ENCODE results near the gene SCUBE1. TPM values are rescaled to one million over a fixed set of nuclear protein-coding genes. Genes with fewer than 3 reads are reported as not detected.

Gene SCUBE1
- total RNA-seq, 1 experiment from 2014 or later = not detected

- DNase-seq (ENCODE audit: low read depth, low spot score) (no peak), ATAC-seq (no peak)
- ChIA-PET CTCF (interaction anchor here (1.2 to 2.5 kb wide), 5 partner anchors 11 to 99 kb away, joined by 5 to 40 read pairs (median 5); no protein-coding TSS in a partner anchor), POLR2A (no interaction called here)
- no TSS peak for BruUV-seq (replicated peaks)
- TF ChIP-seq POLR2AphosphoS5 (IDR thresholded peaks at IDR 0.05; ENCODE audit: low read depth, low read length) (no peak), SIN3A (IDR thresholded peaks at IDR 0.05; ENCODE audit: borderline replicate concordance, insufficient read depth, low read depth, low read length) (no peak), CTCF (IDR thresholded peaks at IDR 0.05) (no peak), REST (IDR thresholded peaks at IDR 0.05; ENCODE audit: insufficient read depth in 1 of 2, low read depth in 2 of 2, low read length in 1 of 2) (no peak), TCF7L2 (IDR thresholded peaks at IDR 0.05; ENCODE audit: low read depth, low read length) (no peak)
- no peaks in the 10 kb centered on the region for H3K4me1 ChIP-seq (ENCODE audit: control insufficient read depth, insufficient read depth, low read length)
- H3K9me3 ChIP-seq (ENCODE audit: control insufficient read depth, insufficient read depth, low read depth, low read length) = no peaks in the 10 kb centered on the region
- intact Hi-C loops (cut with micrococcal nuclease; ENCODE audit: unreplicated experiment) = no loop called here
- in situ Hi-C loops (cut with HindIII; ENCODE audit: low pct_unique_long_range_greater_than_20kb, low sequenced_read_pairs) = no loop called here
- no peak overlapping the region for H3K4me3 ChIP-seq (ENCODE audit: low read depth in 2 of 2, low read length in 2 of 2)
- no peaks in the 10 kb centered on the region for H3K36me3 ChIP-seq (ENCODE audit: control insufficient read depth, insufficient read depth, low read length)
- H3K27ac ChIP-seq (ENCODE audit: low read length) = no peak overlapping the region
- H3K27me3 ChIP-seq (ENCODE audit: control insufficient read depth, insufficient read depth, low read length) = no peaks in the 10 kb centered on the region
Measured at GRCh38 chr22:43345356-43345755, 2.2 kb upstream of the SCUBE1 start.

GRCh38 chr22:43344520-43344787 is 1.3 kb upstream of the SCUBE1 start:
- Histone ChIP-seq H3K27ac (ENCODE audit: low read length) (no peak overlapping the region), H3K27me3 (ENCODE audit: control insufficient read depth, insufficient read depth, low read length) (no peaks in the 10 kb centered on the region), H3K9me3 (ENCODE audit: control insufficient read depth, insufficient read depth, low read depth, low read length) (no peaks in the 10 kb centered on the region), H3K4me1 (ENCODE audit: control insufficient read depth, insufficient read depth, low read length) (no peaks in the 10 kb centered on the region), H3K4me3 (ENCODE audit: low read depth in 2 of 2, low read length in 2 of 2) (no peak overlapping the region), H3K36me3 (ENCODE audit: control insufficient read depth, insufficient read depth, low read length) (no peaks in the 10 kb centered on the region)
- DNase-seq (ENCODE audit: low read depth, low spot score) = no peak
- ChIA-PET POLR2A (no interaction called here), CTCF (interaction anchor here (0.5 to 2.5 kb wide), 3 partner anchors 71 to 610 kb away, joined by 4 to 40 read pairs (median 5); no protein-coding TSS in a partner anchor)
- no peak for ATAC-seq
- in situ Hi-C loops (cut with HindIII; ENCODE audit: low pct_unique_long_range_greater_than_20kb, low sequenced_read_pairs) (no loop called here), intact Hi-C loops (cut with micrococcal nuclease; ENCODE audit: unreplicated experiment) (no loop called here)
- TF ChIP-seq SIN3A (IDR thresholded peaks at IDR 0.05; ENCODE audit: borderline replicate concordance, insufficient read depth, low read depth, low read length) = no peak
- TF ChIP-seq POLR2AphosphoS5 (IDR thresholded peaks at IDR 0.05; ENCODE audit: low read depth, low read length) = no peak
- no peak for TF ChIP-seq REST (IDR thresholded peaks at IDR 0.05; ENCODE audit: insufficient read depth in 1 of 2, low read depth in 2 of 2, low read length in 1 of 2)
- no peak for TF ChIP-seq CTCF (IDR thresholded peaks at IDR 0.05)
- no peak for TF ChIP-seq TCF7L2 (IDR thresholded peaks at IDR 0.05; ENCODE audit: low read depth, low read length)
- no TSS peak for BruUV-seq (replicated peaks)
